MM.1S (cell line): ENCODE results near the gene IYD.

ENCODE experiments used
- CTCF ChIP-seq: fragments of 300-600 bp; sonication (generic); IDR thresholded peaks from 2 replicates; pipeline ENCODE4 v1.5.1; 2016; ENCODE audit warnings: antibody characterized with exemption, low read length, mixed read lengths
- EZH2 ChIP-seq: fragments of 300-600 bp; sonication (generic); optimal IDR thresholded peaks from 2 replicates; pipeline ENCODE3; 2017; ENCODE audit warnings: low read depth, mild to moderate bottlenecking, antibody characterized with exemption, low read length, mixed read lengths
- EZH2phosphoT487 ChIP-seq: fragments of 300-600 bp; sonication (generic); IDR thresholded peaks from 2 replicates; pipeline ENCODE4 v1.6.1; 2018; ENCODE audit warnings: antibody characterized with exemption, low read length

- TF ChIP-seq EZH2 = no peak
- no peak for TF ChIP-seq CTCF
- TF ChIP-seq EZH2phosphoT487 = no peak
These were observed 596 bp downstream of the IYD start for GRCh38 chr6:150369408-150369807.
